ENCODE measurements around the gene ZNF474.

The ZNF474 gene

DNA sequence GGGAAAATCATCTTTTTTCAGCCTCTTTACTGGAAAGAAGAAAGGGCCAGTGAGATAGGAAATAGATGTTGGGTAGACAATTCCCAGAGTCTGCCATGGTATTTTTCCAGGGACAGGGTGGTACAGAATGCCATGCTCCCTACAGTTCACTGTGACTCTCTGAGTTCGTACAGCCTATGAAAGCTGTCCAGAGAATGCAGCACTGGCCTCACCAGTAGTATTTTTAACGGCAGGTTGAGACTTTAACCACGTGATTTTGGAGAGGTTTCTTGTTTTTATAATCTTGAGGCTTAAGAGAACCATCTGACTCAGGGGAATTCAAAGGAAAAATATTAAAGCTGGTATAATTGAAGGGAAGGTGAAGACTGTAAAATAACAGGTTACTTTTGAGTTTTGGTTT, 10.1 kb upstream of the ZNF474 start:
- no peak for DNase-seq

DNA sequence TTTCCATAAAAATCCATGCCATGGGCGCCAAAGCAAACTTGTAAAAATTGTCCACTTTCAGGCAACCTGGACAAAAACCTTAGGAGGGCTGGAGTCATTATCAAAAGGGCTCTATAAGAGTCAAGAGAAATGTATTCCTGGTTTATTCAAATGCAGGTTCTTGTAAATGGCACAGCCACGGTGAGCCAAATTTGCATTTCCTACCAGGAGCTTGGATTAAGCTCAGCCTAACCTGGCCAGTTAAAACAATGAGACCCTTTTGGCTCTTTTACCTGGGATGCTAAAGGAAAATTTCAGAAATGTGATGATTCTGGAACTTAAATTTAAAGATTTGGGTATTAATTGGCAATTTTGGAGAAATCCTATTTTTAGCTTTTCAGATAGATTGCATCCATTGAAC, 8.9 kb upstream of the ZNF474 start:
- DNase-seq = no peak

- no peak for DNase-seq
Measured at GRCh38 chr5:122120957-122121356, 8.4 kb upstream of the ZNF474 start.

DNA sequence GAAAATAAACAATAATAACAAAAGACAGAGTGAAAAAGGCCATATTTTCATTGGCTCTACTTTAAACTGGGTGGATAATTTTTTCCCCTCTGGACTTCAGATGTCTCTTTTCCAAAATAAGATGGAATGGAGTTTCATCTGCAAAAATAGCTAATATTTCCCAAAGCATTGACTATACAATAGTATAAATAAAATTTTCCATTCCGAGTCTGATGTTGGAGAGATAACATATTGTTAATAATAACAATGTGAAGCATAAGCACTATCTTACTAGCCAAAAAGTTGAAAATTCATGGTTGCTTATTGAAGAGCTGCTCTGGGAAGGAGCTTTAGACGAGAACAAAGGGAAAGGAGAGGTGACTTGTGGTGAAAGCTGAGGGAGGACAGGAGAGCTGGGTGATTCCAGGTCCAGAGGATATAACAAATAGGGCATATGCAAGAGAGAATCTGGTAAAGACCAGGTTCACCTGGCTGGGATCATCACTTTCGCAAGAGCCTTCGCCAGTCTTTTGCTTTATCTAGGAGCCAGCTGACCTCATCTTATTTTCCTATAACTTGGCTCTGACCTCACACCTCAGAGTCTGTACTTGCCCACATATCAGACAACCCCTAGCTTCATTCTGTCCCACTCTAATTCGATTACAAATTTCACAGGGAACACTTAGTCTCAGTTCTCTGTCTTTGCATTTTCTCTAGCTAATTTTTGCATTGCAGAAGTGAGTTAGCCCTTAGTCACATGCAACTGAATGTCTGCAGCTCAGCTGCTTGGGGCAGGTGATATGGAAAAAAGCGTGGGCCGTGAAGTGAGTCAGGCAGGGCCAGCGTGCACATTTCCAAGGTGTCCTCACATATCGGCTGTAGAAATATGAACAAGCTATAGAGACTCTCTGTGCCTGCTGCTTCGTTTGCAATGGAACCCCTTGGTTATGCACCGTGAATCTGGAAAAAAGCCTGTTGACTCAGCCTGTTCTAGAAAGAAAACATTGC, 7.6 kb upstream of the ZNF474 start:
- DNase-seq = no peak

DNA sequence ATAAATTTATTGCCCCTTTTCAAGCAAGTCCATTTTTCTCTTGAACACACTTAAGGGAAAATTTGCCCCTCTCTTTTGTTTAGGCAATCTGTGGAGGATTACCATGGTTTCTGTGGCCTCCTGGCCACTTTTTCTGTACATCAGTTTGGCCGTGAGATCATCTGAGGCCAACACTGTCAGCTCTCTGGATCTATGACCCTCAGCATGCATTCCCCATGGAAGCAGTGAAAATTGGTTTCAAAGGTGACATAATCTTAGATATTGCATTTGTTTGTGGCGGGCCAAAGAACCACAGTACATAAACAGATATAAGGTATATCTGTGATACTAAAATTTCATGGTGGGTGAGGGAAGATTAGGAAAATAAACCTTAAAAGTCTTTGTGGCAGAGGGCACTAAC, 4.6 kb upstream of the ZNF474 start:
- no peak for DNase-seq

GRCh38 chr5:122126177-122126755, 3.1 kb upstream of the ZNF474 start:
- DNase-seq = no peak

DNA sequence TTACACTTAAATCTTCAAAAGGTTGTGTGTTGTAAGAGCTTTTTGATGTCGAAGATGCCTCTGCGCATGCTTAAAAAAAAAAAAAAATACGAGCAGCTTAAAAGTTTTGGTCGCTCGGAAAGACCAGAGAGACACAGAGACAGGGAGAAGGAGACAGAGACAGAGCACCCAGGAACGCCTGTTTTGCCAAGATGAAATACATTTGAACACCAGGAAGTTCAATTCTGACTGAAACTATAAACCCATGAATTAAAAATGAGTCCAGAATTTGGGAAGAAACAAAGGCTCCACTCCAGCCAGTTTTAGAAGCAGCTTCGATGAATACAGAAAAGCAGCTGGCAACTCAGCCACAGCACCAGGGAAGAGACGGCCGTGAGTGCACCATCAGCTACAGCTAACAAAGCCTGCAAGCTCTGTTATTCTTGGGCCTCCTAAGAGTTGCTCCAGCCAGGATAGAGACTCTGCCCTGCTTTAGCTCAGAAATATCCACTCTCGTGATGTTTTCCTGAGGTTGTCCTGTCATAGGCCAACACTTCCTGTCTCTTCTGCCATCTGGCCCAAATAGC, 2.5 kb upstream of the ZNF474 start:
- no peak for DNase-seq

DNA sequence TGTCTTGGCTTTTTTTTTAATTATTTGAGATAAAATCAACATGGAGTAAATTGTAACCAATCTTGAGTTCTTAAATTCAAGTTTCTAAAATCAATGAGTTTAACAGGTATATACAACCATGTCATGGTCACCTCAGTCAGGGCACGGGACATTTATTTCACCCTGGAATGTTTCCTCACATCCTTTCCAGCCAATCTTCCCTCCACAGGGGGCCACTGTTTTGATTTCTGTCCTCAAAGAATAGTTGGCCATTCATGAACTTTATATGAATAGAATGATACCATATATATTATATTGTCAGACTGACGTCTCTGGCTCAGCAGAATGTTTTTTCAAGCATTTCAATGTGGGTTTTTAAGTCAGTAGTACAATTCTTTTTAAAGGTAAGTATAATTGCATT, 806 bp downstream of the ZNF474 start:
- DNase-seq = no peak

- peak in 3 of 6 experiments; percentile 21 to 41 (median 40) for DNase-seq
Measured at GRCh38 chr5:122137702-122138101, 8.4 kb downstream of the ZNF474 start.

- DNase-seq = no peak
Measured at GRCh38 chr5:122138356-122138755, 9.0 kb downstream of the ZNF474 start.

DNA sequence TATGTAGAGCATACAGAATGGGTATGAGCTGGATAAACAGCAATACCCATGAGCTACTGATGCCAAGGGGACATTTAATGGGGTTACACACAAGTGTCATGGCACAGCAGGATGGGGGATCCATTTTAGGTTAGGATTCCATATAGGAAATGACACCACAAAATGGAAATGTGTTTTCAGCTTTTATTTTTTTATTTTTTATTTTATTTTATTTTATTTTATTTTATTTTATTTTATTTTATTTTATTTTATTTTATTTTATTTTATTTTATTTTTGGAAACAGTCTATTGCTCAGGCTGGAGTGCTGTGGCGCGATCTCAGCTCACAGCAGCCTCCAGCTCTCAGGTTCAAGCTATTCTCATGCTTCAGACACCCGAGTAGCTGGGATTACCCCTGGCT, 11.6 kb downstream of the ZNF474 start:
- no peak for DNase-seq

DNA sequence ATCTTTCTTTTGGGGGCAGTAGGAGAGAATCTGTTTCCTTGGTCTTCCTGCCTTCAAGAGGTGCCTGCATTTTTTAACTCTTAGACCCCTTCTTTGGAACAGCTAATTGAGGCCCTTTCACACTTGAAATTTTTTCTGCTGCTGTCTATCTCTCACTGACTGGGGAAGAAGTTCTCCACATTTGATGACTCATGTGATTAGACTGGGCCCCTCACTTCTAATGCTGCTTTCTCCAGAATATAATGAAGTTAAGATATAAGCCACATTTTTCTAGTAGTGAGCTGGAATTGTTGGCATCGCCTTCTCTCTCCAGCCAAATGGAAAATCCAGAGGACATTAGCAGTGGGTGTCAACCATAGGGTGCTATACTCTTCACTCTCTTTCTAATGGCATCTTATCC, 12.4 kb downstream of the ZNF474 start:
- no peak for DNase-seq

DNA sequence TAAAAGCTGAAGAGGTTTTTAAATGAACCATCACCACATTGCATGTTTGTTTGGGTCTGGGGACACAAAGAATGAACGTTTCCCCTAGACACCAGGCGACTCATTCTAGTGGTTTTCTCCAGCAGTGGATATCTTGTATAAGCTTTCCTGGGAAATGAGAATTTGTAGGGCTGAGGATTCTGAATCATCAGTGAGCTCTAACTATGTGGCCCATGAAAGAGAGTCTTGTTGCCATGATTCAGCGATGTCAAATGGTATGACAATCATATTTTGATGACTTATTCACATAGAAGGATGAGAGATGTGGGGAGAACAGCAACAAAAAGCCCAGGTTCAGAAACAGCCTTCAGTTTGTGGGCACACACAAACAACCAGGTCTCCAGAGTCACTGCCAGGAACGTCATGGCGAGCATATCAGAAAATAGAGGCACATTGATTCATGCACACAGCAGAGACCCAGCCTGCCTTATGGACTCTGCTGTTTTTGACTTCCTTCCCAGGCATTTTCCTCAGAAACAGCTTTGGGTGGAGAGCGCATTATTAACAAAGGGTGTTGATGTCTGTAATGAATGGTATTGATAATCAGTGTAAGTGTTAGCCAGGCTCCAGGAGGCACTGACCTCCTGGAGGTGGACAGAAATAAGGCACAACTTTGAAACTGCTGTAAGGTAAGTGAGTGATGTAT, 13.3 kb downstream of the ZNF474 start:
- DNase-seq = no peak

- DNase-seq = no peak
Measured at GRCh38 chr5:122144236-122144635, 14.9 kb downstream of the ZNF474 start.

- no peak for DNase-seq
Measured at GRCh38 chr5:122145906-122146305, 16.6 kb downstream of the ZNF474 start.

- no peak for DNase-seq
Measured at GRCh38 chr5:122149321-122150090, 20.2 kb downstream of the ZNF474 start.

- no peak for DNase-seq
Measured at GRCh38 chr5:122150215-122150614, 20.9 kb downstream of the ZNF474 start.

DNA sequence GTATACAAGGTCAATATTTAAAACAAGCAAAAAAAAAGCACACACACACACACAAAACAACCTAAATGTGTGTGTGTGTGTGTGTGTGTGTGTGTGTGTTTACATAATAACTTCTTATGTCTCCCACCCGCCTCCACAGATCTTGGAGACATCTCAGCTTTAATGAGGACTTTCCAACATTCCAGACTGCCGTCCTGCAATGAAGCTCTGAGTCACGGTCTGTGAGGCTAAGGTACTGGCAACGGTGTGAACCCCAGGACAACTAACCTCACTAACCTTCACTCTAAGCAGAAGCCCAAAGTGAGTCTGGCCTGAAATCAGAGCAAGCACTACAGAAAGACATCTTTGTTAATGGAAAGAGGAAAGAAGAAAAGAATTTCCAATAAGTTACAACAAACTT, 22.3 kb downstream of the ZNF474 start:
- no peak for DNase-seq

- DNase-seq = no peak
Measured at GRCh38 chr5:122152266-122152900, 23.0 kb downstream of the ZNF474 start.

- DNase-seq = no peak
Measured at GRCh38 chr5:122153230-122153629, 23.9 kb downstream of the ZNF474 start.

- no peak for DNase-seq
Measured at GRCh38 chr5:122153774-122154173, 24.4 kb downstream of the ZNF474 start.

DNA sequence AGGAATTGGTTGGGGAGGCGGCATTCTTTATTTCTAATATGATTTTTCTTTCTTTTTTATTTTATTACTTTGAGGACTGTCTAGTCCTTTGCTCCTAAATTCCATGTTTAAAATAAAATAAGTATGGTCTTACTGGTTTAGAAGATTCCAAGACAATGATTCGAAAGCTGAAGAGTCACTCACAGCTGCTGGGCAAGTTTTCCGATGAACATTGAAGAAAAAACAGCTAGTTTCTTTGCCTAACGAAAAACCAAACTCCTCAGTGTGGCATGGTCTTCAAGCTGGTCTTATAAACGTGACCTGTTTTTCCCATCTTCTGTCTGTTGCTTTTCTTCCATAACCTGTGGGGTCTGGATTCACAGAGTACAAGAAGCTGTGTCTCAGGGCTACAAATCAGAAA, 25.1 kb downstream of the ZNF474 start:
- no peak for DNase-seq
